HepG2 (cell line): ENCODE measurements around the gene DUS1L. TPM values are rescaled to one million over a fixed set of nuclear protein-coding genes. Genes with fewer than 3 reads are reported as not detected.

ENCODE experiments used
- CAMTA2 ChIP-seq: sonication (generic); formaldehyde crosslinking; IDR thresholded peaks from 2 replicates; pipeline ENCODE4 v1.4.0; 2020; ENCODE audit warnings: mild to moderate bottlenecking, missing genetic modification reagents, borderline replicate concordance
- LBX2 ChIP-seq: sonication (generic); formaldehyde crosslinking; IDR thresholded peaks from 2 replicates; pipeline ENCODE4 v1.5.0; 2020; ENCODE audit warnings: missing genetic modification reagents, mild to moderate bottlenecking, borderline replicate concordance
- RERE ChIP-seq: IDR thresholded peaks from 2 replicates; pipeline ENCODE4 v1.6.1; 2016; ENCODE audit warnings: low read depth, missing genetic modification reagents, missing compliant biosample characterization
- SNRNP70 ChIP-seq: fragments of 200-400 bp; formaldehyde crosslinking; IDR thresholded peaks from 2 replicates; pipeline ENCODE4 v1.6.1; 2017; ENCODE audit warnings: mild to moderate bottlenecking, low read depth, low read length, moderate library complexity
- STAG1 ChIP-seq: sonication (generic); formaldehyde crosslinking; IDR thresholded peaks from 2 replicates; pipeline ENCODE4 v1.4.0; 2020; ENCODE audit warnings: missing genetic modification reagents
- ZBTB4 ChIP-seq: sonication (generic); formaldehyde crosslinking; IDR thresholded peaks from 2 replicates; pipeline ENCODE4 v1.4.0; 2020; ENCODE audit warnings: missing genetic modification reagents, mild to moderate bottlenecking, borderline replicate concordance
- ZBTB49 ChIP-seq: sonication (generic); formaldehyde crosslinking; IDR thresholded peaks from 2 replicates; pipeline ENCODE4 v1.4.0; 2020; ENCODE audit warnings: missing genetic modification reagents, borderline replicate concordance
- ZNF660 ChIP-seq: sonication (generic); formaldehyde crosslinking; IDR thresholded peaks from 2 replicates; pipeline ENCODE4 v1.5.1; 2020; ENCODE audit warnings: mild to moderate bottlenecking, low read depth, missing genetic modification reagents, borderline replicate concordance
- ZNF691 ChIP-seq: sonication (generic); formaldehyde crosslinking; IDR thresholded peaks from 2 replicates; pipeline ENCODE4 v1.4.0; 2020; ENCODE audit warnings: missing genetic modification reagents, low read depth, mild to moderate bottlenecking, borderline replicate concordance
- polyA plus RNA-seq, 8 experiments: library from polyadenylated mRNA; depleted of rRNA in 3 of 8; stranded (reverse) in 7 of 8; unstranded in 1 of 8; fragments of >200 nt; fragmentation: Illumina TruSeq in 4 of 8; extraction: Trizol in 4 of 8; gene quantifications; 2 replicates each; pipeline versions ENCODE4 v1.2.1 to v1.2.3, GENCODE V29; 2011 to 2016; ENCODE audit warnings: low read depth in 4 of 8, missing spikeins in 1 of 8, mixed read lengths in 1 of 8; ENCODE audit not compliant: insufficient read depth in 1 of 8
- total RNA-seq, 5 experiments: library from RNA; depleted of rRNA; stranded (reverse); fragments of >200 nt; fragmentation: Illumina TruSeq; extraction: Trizol; gene quantifications; 2 replicates each; pipeline ENCODE4 v1.2.3, GENCODE V29; 2016; ENCODE audit warnings: low read depth in 1 of 5
- TF ChIP-seq, protein P1 (sequence below): sonication (generic); formaldehyde crosslinking; IDR thresholded peaks from 2 replicates; pipeline ENCODE4 v1.4.0; 2020; ENCODE audit warnings: low read depth, mild to moderate bottlenecking, missing genetic modification reagents

The DUS1L gene
- total and polyA plus RNA-seq, 2 of the 13 experiments (the other 11 are each of a cell fraction or from before 2014, with no cell fraction given): 81.0 to 109 TPM

GRCh38 chr17:82103553-82104451 is 38.2 kb upstream of the DUS1L start (continued):
- TF ChIP-seq LBX2 (CRISPR knock-in tag) (0 out of 2 replicates have a peak, but pooled peaks have one; percentile 74), CAMTA2 (CRISPR knock-in tag) (no peak), RERE (CRISPR knock-in tag) (peak; percentile 76), ZNF691 (CRISPR knock-in tag) (peak; percentile 85; the same call in 1 of the 2 replicates), SNRNP70 (no peak), ZNF660 (no peak), ZBTB4 (CRISPR knock-in tag) (no peak; the same call in 1 of the 2 replicates), ZBTB49 (no peak), STAG1 (CRISPR knock-in tag) (no peak)
- TF ChIP-seq, protein P1, sequence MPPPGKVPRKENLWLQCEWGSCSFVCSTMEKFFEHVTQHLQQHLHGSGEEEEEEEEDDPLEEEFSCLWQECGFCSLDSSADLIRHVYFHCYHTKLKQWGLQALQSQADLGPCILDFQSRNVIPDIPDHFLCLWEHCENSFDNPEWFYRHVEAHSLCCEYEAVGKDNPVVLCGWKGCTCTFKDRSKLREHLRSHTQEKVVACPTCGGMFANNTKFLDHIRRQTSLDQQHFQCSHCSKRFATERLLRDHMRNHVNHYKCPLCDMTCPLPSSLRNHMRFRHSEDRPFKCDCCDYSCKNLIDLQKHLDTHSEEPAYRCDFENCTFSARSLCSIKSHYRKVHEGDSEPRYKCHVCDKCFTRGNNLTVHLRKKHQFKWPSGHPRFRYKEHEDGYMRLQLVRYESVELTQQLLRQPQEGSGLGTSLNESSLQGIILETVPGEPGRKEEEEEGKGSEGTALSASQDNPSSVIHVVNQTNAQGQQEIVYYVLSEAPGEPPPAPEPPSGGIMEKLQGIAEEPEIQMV (CRISPR knock-in tag): no peak; the same call in none of the 2 replicates
